ENCODE measurements around the gene CUX1.

The CUX1 gene

GRCh38 chr7:102104245-102104644 is 286.8 kb downstream of the CUX1 start:
- no peak for DNase-seq (ENCODE audit: low read depth)
- TF ChIP-seq, protein P1, sequence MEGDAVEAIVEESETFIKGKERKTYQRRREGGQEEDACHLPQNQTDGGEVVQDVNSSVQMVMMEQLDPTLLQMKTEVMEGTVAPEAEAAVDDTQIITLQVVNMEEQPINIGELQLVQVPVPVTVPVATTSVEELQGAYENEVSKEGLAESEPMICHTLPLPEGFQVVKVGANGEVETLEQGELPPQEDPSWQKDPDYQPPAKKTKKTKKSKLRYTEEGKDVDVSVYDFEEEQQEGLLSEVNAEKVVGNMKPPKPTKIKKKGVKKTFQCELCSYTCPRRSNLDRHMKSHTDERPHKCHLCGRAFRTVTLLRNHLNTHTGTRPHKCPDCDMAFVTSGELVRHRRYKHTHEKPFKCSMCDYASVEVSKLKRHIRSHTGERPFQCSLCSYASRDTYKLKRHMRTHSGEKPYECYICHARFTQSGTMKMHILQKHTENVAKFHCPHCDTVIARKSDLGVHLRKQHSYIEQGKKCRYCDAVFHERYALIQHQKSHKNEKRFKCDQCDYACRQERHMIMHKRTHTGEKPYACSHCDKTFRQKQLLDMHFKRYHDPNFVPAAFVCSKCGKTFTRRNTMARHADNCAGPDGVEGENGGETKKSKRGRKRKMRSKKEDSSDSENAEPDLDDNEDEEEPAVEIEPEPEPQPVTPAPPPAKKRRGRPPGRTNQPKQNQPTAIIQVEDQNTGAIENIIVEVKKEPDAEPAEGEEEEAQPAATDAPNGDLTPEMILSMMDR (conservative IDR thresholded peaks at IDR 0.05; ENCODE audit: low read depth, low read length) = no peak
- H3K4me3 ChIP-seq (ENCODE audit: low read depth, low read length) = no peak overlapping the region

- no peak for DNase-seq (ENCODE audit: low read depth)
- H3K4me3 ChIP-seq (ENCODE audit: low read depth, low read length) = no peak overlapping the region
- TF ChIP-seq, protein P1 (conservative IDR thresholded peaks at IDR 0.05; ENCODE audit: low read depth, low read length) = no peak
These were observed 289.2 kb downstream of the CUX1 start for GRCh38 chr7:102106625-102107024.

DNA sequence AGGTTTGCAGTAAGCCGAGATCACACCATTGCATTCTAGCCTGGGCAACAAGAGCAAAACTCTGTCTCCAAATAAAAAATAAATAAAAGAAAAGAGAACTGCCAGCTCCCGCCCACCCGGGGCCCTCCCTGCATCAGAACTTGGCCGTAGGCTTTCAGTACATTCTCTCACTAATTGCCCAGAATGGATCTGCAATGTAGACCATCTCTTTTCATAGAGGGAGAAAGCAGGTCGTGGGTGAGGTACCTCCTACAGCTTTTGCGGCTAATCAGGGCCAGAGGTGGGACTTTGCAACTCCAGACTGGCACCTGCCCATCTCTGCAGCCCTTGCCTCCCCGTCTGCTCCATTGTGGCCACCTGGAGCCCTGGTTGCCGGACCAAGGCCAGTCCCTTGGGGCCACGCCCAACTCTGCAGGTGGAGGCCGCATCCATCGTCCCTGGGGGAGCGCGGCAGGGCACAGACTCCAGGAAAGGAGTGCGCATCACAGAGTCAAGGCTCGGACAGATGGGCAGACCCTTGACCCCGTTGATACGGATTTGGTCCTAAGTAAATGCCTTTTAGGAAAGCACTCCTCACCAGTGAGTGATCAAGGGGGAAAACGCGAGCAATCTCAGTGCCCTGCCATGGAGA is 290.2 kb downstream of the CUX1 start:
- no peak for DNase-seq (ENCODE audit: low read depth)
- no peak overlapping the region for H3K4me3 ChIP-seq (ENCODE audit: low read depth, low read length)
- TF ChIP-seq, protein P1 (conservative IDR thresholded peaks at IDR 0.05; ENCODE audit: low read depth, low read length) = no peak

DNA sequence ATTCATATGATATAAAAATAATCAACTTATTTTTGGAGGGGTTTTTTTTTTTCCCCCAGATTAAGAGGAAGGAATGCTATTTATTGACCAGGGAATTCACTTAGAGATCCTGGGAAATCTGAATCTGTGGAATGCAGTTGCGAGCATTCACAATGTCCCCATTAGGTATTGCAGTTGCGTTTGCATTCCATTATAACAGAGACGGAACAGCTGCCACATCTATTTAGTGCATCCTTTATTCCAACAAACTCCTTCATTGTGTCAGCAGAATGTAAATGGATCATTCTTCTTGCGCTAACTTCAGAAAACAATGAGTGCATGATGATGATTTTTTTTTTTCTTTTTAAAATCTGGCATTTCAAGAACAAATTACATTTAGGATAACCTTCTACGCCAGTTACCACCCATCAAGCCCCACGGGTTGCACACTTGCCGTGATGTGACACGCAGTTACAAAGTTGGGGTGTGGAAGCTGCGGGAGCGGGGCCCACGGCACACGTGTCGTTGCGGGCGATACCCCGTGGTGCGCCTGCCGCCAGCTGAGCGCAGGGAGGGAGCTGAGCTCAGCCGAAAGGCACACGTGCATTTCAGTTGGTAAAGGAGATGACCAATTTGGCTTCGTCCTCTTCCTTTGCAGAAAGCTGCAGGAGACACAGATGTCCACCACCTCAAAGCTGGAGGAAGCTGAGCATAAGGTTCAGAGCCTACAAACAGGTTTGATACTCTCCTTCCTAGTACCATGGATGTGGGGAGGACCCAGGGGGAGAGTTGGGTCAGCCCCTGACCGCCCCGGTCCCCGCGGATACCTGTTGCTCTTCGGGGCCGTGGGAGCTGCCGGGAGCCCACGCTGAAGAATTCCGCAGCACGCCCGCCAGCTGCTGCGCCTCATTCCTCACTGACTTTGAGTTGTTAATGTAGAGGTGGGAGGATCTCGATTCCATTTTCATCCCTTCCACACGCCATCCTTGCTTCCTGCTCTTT is 293.9 kb downstream of the CUX1 start:
- DNase-seq (ENCODE audit: low read depth) = no peak
- TF ChIP-seq, protein P1 (conservative IDR thresholded peaks at IDR 0.05; ENCODE audit: low read depth, low read length) = no peak
- no peak overlapping the region for H3K4me3 ChIP-seq (ENCODE audit: low read depth, low read length)

- H3K4me3 ChIP-seq (ENCODE audit: low read depth, low read length) = no peak overlapping the region
- DNase-seq (ENCODE audit: low read depth) = no peak
- TF ChIP-seq, protein P1 (conservative IDR thresholded peaks at IDR 0.05; ENCODE audit: low read depth, low read length) = no peak
These were observed 297.8 kb downstream of the CUX1 start for GRCh38 chr7:102115181-102115580.

GRCh38 chr7:102115931-102116330 is 298.5 kb downstream of the CUX1 start:
- H3K4me3 ChIP-seq (ENCODE audit: low read depth, low read length) = no peak overlapping the region

More at GRCh38 chr7:102115931-102116330, 298.5 kb downstream of the CUX1 start:
- TF ChIP-seq, protein P1 (conservative IDR thresholded peaks at IDR 0.05; ENCODE audit: low read depth, low read length) = no peak
- no peak for DNase-seq (ENCODE audit: low read depth)
